HepG2 (cell line): ENCODE data around the gene FAM20A. TPM values are rescaled to one million over a fixed set of nuclear protein-coding genes. Genes with fewer than 3 reads are reported as not detected.

Experiments
- ATM ChIP-seq: fragments of 450-650 bp; IDR thresholded peaks from 2 replicates; pipeline ENCODE4 v1.7.1; 2017; ENCODE audit warnings: mild to moderate bottlenecking, borderline replicate concordance
- BCLAF1 ChIP-seq: fragments of 450-650 bp; IDR thresholded peaks from 2 replicates; pipeline ENCODE4 v1.6.1; 2017; ENCODE audit warnings: mild to moderate bottlenecking
- CEBPB ChIP-seq: IDR thresholded peaks from 2 replicates; pipeline ENCODE4 v1.6.1; 2011; ENCODE audit warnings: low read depth, low read length, improper control_type of control experiment, borderline replicate concordance
- CENPX ChIP-seq: sonication (generic); formaldehyde crosslinking; IDR thresholded peaks from 2 replicates; pipeline ENCODE4 v1.9.0; 2021; ENCODE audit warnings: mild to moderate bottlenecking, missing genetic modification reagents, moderate library complexity
- ETV5 ChIP-seq: IDR thresholded peaks from 2 replicates; pipeline ENCODE4 v1.6.1; 2018; ENCODE audit warnings: missing biosample characterization, missing genetic modification reagents, inconsistent platforms, borderline replicate concordance
- GABPB1 ChIP-seq: IDR thresholded peaks from 2 replicates; pipeline ENCODE4 v1.6.1; 2016; ENCODE audit warnings: mild to moderate bottlenecking, missing genetic modification reagents, moderate library complexity, missing compliant biosample characterization
- KLF15 ChIP-seq: sonication (generic); formaldehyde crosslinking; IDR thresholded peaks from 2 replicates; pipeline ENCODE4 v1.8.1; 2023; ENCODE audit warnings: borderline replicate concordance, mild to moderate bottlenecking, inconsistent platforms, missing genetic modification reagents, mixed read lengths
- MIER2 ChIP-seq: IDR thresholded peaks from 2 replicates; pipeline ENCODE4 v1.6.1; 2016; ENCODE audit warnings: missing biosample characterization, missing genetic modification reagents
- POLR2AphosphoS5 ChIP-seq: IDR thresholded peaks from 2 replicates; pipeline ENCODE4 v1.6.1; 2012; ENCODE audit warnings: low read depth, low read length
- RFX5 ChIP-seq: IDR thresholded peaks from 2 replicates; pipeline ENCODE4 v1.6.1; 2011; ENCODE audit warnings: low read depth, low read length, improper control_type of control experiment
- ZBTB7B ChIP-seq: sonication (generic); formaldehyde crosslinking; IDR thresholded peaks from 2 replicates; pipeline ENCODE4 v1.4.0; 2020; ENCODE audit warnings: missing genetic modification reagents
- ZMYM3 ChIP-seq: sonication (generic); formaldehyde crosslinking; IDR thresholded peaks from 2 replicates; pipeline ENCODE4 v1.5.1; 2020; ENCODE audit warnings: mild to moderate bottlenecking, missing genetic modification reagents
- ZNF264 ChIP-seq: sonication (generic); formaldehyde crosslinking; IDR thresholded peaks from 2 replicates; pipeline ENCODE4 v1.4.0; 2020; ENCODE audit warnings: missing genetic modification reagents
- ZNF274 ChIP-seq: sonication (generic); formaldehyde crosslinking; IDR thresholded peaks from 2 replicates; pipeline ENCODE4 v1.5.1; 2020; ENCODE audit warnings: mild to moderate bottlenecking, missing genetic modification reagents
- ZNF337 ChIP-seq: sonication (generic); formaldehyde crosslinking; IDR thresholded peaks from 2 replicates; pipeline ENCODE4 v1.5.1; 2020; ENCODE audit warnings: missing genetic modification reagents, low read depth, mild to moderate bottlenecking, borderline replicate concordance
- ZNF432 ChIP-seq: sonication (generic); formaldehyde crosslinking; IDR thresholded peaks from 2 replicates; pipeline ENCODE4 v1.5.0; 2020; ENCODE audit warnings: missing genetic modification reagents, mild to moderate bottlenecking, borderline replicate concordance
- ZNF530 ChIP-seq: sonication (generic); formaldehyde crosslinking; IDR thresholded peaks from 2 replicates; pipeline ENCODE4 v1.5.0; 2020; ENCODE audit warnings: low read depth, mild to moderate bottlenecking, missing genetic modification reagents
- ZNF569 ChIP-seq: sonication (generic); formaldehyde crosslinking; IDR thresholded peaks from 2 replicates; pipeline ENCODE4 v1.5.0; 2020; ENCODE audit warnings: mild to moderate bottlenecking, missing genetic modification reagents, moderate library complexity, borderline replicate concordance
- ZNF572 ChIP-seq: sonication (generic); formaldehyde crosslinking; IDR thresholded peaks from 2 replicates; pipeline ENCODE4 v1.5.1; 2020; ENCODE audit warnings: mild to moderate bottlenecking, missing genetic modification reagents
- ZNF781 ChIP-seq: sonication (generic); formaldehyde crosslinking; IDR thresholded peaks from 2 replicates; pipeline ENCODE4 v1.5.1; 2020; ENCODE audit warnings: borderline replicate concordance, mild to moderate bottlenecking, missing genetic modification reagents; ENCODE audit errors: not compliant biosample characterization
- polyA plus RNA-seq, 8 experiments: library from polyadenylated mRNA; depleted of rRNA in 3 of 8; stranded (reverse) in 7 of 8; unstranded in 1 of 8; fragments of >200 nt; fragmentation: Illumina TruSeq in 4 of 8; extraction: Trizol in 4 of 8; gene quantifications; 2 replicates each; pipeline versions ENCODE4 v1.2.1 to v1.2.3, GENCODE V29; 2011 to 2016; ENCODE audit warnings: low read depth in 4 of 8, missing spikeins in 1 of 8, mixed read lengths in 1 of 8; ENCODE audit not compliant: insufficient read depth in 1 of 8
- total RNA-seq, 5 experiments: library from RNA; depleted of rRNA; stranded (reverse); fragments of >200 nt; fragmentation: Illumina TruSeq; extraction: Trizol; gene quantifications; 2 replicates each; pipeline ENCODE4 v1.2.3, GENCODE V29; 2016; ENCODE audit warnings: low read depth in 1 of 5
- TF ChIP-seq, protein P1 (sequence below): sonication (generic); formaldehyde crosslinking; IDR thresholded peaks from 2 replicates; pipeline ENCODE4 v1.5.0; 2020; ENCODE audit warnings: mild to moderate bottlenecking, missing genetic modification reagents, borderline replicate concordance

Gene FAM20A
- total and polyA plus RNA-seq, 2 of the 13 experiments (the other 11 are each of a cell fraction or from before 2014, with no cell fraction given), result 9.3 to 20.7 TPM

DNA sequence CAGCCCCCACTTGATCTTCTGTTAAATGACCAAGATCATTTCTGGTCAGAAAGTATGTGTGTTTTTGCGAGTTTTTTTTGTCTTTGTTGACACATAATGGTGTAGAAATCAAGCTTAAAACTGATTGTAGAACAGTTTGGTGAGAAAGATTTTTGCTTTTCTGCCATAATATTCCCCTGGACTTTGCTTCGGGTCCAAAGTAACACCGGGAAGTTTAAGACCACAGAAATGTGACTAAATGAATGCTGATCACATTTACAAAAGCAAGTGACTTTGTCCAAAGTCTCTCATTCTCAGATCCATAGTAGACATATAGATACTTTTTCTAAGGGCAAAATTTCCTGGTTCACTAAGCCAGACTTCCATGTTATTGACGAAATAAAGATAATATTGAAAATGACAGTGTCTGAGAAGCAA is 2.6 kb downstream of the FAM20A start (continued):
- TF ChIP-seq, protein P1, sequence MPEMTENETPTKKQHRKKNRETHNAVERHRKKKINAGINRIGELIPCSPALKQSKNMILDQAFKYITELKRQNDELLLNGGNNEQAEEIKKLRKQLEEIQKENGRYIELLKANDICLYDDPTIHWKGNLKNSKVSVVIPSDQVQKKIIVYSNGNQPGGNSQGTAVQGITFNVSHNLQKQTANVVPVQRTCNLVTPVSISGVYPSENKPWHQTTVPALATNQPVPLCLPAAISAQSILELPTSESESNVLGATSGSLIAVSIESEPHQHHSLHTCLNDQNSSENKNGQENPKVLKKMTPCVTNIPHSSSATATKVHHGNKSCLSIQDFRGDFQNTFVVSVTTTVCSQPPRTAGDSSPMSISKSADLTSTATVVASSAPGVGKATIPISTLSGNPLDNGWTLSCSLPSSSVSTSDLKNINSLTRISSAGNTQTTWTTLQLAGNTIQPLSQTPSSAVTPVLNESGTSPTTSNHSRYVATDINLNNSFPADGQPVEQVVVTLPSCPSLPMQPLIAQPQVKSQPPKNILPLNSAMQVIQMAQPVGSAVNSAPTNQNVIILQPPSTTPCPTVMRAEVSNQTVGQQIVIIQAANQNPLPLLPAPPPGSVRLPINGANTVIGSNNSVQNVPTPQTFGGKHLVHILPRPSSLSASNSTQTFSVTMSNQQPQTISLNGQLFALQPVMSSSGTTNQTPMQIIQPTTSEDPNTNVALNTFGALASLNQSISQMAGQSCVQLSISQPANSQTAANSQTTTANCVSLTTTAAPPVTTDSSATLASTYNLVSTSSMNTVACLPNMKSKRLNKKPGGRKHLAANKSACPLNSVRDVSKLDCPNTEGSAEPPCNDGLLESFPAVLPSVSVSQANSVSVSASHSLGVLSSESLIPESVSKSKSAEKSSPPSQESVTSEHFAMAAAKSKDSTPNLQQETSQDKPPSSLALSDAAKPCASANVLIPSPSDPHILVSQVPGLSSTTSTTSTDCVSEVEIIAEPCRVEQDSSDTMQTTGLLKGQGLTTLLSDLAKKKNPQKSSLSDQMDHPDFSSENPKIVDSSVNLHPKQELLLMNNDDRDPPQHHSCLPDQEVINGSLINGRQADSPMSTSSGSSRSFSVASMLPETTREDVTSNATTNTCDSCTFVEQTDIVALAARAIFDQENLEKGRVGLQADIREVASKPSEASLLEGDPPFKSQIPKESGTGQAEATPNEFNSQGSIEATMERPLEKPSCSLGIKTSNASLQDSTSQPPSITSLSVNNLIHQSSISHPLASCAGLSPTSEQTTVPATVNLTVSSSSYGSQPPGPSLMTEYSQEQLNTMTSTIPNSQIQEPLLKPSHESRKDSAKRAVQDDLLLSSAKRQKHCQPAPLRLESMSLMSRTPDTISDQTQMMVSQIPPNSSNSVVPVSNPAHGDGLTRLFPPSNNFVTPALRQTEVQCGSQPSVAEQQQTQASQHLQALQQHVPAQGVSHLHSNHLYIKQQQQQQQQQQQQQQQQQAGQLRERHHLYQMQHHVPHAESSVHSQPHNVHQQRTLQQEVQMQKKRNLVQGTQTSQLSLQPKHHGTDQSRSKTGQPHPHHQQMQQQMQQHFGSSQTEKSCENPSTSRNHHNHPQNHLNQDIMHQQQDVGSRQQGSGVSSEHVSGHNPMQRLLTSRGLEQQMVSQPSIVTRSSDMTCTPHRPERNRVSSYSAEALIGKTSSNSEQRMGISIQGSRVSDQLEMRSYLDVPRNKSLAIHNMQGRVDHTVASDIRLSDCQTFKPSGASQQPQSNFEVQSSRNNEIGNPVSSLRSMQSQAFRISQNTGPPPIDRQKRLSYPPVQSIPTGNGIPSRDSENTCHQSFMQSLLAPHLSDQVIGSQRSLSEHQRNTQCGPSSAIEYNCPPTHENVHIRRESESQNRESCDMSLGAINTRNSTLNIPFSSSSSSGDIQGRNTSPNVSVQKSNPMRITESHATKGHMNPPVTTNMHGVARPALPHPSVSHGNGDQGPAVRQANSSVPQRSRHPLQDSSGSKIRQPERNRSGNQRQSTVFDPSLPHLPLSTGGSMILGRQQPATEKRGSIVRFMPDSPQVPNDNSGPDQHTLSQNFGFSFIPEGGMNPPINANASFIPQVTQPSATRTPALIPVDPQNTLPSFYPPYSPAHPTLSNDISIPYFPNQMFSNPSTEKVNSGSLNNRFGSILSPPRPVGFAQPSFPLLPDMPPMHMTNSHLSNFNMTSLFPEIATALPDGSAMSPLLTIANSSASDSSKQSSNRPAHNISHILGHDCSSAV, result no peak
- TF ChIP-seq KLF15 (CRISPR knock-in tag), result no peak
- TF ChIP-seq BCLAF1, result no peak
- no peak for TF ChIP-seq RFX5
- TF ChIP-seq ZNF572 (CRISPR knock-in tag), result no peak
- TF ChIP-seq ZMYM3, result no peak
- TF ChIP-seq POLR2AphosphoS5, result peak; percentile 58; the same call in 1 of the 2 replicates
- TF ChIP-seq ZNF530 (CRISPR knock-in tag), result no peak
- TF ChIP-seq ZBTB7B (CRISPR knock-in tag), result no peak
- no peak for TF ChIP-seq ATM
- TF ChIP-seq GABPB1 (CRISPR knock-in tag), result no peak
- no peak for TF ChIP-seq CEBPB
- no peak for TF ChIP-seq ZNF337 (CRISPR knock-in tag)
- TF ChIP-seq ZNF274 (CRISPR knock-in tag), result no peak
- no peak for TF ChIP-seq ZNF264 (CRISPR knock-in tag)
- no peak for TF ChIP-seq CENPX (CRISPR knock-in tag)
- no peak for TF ChIP-seq MIER2 (CRISPR knock-in tag)
- TF ChIP-seq ZNF432 (CRISPR knock-in tag), result no peak
- no peak for TF ChIP-seq ZNF781 (CRISPR knock-in tag)
- TF ChIP-seq ETV5 (CRISPR knock-in tag), result no peak
- TF ChIP-seq ZNF569 (CRISPR knock-in tag), result no peak
